Transverse colon (tissue), 4 donors: ENCODE results near the gene PTPN4. TPM values are rescaled to one million over a fixed set of nuclear protein-coding genes. Genes with fewer than 3 reads are reported as not detected.

ENCODE experiments used
- DNase-seq: peaks from one replicate; pipeline ENCODE4 v3.0.0-alpha.2; 2019
- H3K27ac ChIP-seq, 4 donors: fragments of 200-600 bp; sonication (generic); 2 replicates each; pipeline ENCODE4 v1.5.1; 2016 to 2018; ENCODE audit warnings: inconsistent platforms in 4 of 4
- H3K27me3 ChIP-seq: fragments of 200-600 bp; sonication (generic); 2 replicates; pipeline ENCODE4 v1.5.1; 2017; ENCODE audit warnings: inconsistent platforms
- H3K36me3 ChIP-seq, 4 donors: fragments of 200-600 bp; sonication (generic); 2 replicates each; pipeline ENCODE4 v1.5.1; 2017 to 2019; ENCODE audit warnings: inconsistent platforms in 4 of 4
- H3K4me1 ChIP-seq, 4 donors: fragments of 200-600 bp; sonication (generic); 2 replicates each; pipeline ENCODE4 v1.5.1; 2017 to 2020; ENCODE audit warnings: inconsistent platforms in 4 of 4
- H3K4me3 ChIP-seq, 4 donors: fragments of 200-600 bp; sonication (generic); 1 replicate in 1 of 4; 2 replicates in 3 of 4; pipeline versions ENCODE4 v1.5.1 to v1.6.1; 2017 to 2019; ENCODE audit warnings: inconsistent platforms in 4 of 4
- H3K9me3 ChIP-seq, 2 donors: fragments of 200-600 bp; sonication (generic); 2 replicates each; pipeline ENCODE4 v1.5.1; 2017 to 2019; ENCODE audit warnings: inconsistent platforms in 2 of 2
- CTCF ChIP-seq, 5 experiments: fragments of 200-600 bp in 3 of 5; fragments of 450-650 bp in 2 of 5; sonication (generic) in 3 of 5; IDR thresholded peaks; 1 replicate in 2 of 5; 2 replicates in 3 of 5; pipeline ENCODE4 v1.5.1; 2016 to 2017; ENCODE audit warnings: antibody characterized with exemption in 5 of 5, inconsistent platforms in 3 of 5, mild to moderate bottlenecking in 2 of 5, moderate library complexity in 1 of 5
- EP300 ChIP-seq: sonication (generic); formaldehyde crosslinking; IDR thresholded peaks from one replicate; pipeline ENCODE4 v1.6.1; 2017; ENCODE audit warnings: antibody characterized with exemption, low read depth
- POLR2A ChIP-seq: fragments of 450-650 bp; IDR thresholded peaks from one replicate; pipeline ENCODE4 v1.6.1; 2016; ENCODE audit warnings: antibody characterized with exemption, mild to moderate bottlenecking, moderate library complexity
- POLR2AphosphoS5 ChIP-seq, 3 donors: sonication (generic); formaldehyde crosslinking; IDR thresholded peaks; one replicate each; pipeline ENCODE4 v1.6.1; 2016; ENCODE audit warnings: antibody characterized with exemption in 3 of 3
- WGBS, 2 donors: methylation state at CpG; one replicate each; pipeline ENCODE4 v1.1.5; 2018; ENCODE audit warnings: low coverage in 1 of 2; 5-methylcytosine and 5-hydroxymethylcytosine counted together
- in situ Hi-C, 4 donors: fragments of 200-750 bp; cut with MboI; loops; one replicate each; pipeline versions ENCODE4 v1.15.0 to v1.15.1; 2017; ENCODE audit warnings: low sequenced_read_pairs in 3 of 4, low pct_ligation_motif_present in 1 of 4, low pct_unique_long_range_greater_than_20kb in 1 of 4
- intact Hi-C: fragments of 100-400 bp; cut with DNase I; formaldehyde crosslinking; loops from one replicate; pipeline ENCODE4 v1.15.1; 2023; ENCODE audit warnings: low total_unique reads
- total RNA-seq, 4 donors: library from RNA; depleted of rRNA; stranded (reverse); fragments of >200 nt; gene quantifications; one replicate each; pipeline ENCODE4 v1.1.0, GENCODE V29; 2016

Gene PTPN4
- total RNA-seq, 4 donors from 2014 or later: 18.7 to 46.6 (median 25.8) TPM

DNA sequence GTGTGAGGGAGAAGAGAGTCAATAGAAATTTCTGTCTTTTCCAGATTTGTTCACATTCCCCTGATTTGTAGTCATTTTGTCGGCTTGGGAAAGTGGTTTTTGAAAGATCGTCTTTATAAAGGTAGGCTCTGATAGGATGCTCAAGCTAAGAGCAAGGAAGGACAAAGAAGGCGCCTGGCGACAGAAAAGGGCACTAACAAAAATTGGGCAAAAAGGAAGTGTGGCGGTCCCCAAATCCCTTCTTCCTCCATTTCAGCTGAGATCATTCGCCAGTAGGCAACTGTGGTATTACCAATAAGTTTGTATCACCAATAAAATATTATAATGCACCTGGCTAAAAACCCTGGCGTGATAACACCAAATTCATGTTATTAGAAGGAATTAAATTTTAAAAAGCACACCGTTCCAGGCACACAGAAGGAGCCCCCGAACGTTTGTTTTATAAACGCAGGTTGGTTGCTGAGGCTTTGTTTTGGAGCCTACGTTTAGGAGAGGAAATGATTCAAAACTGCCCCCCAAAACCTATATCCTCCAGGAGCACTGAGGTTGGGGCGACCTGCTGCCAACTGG, 756 bp upstream of the PTPN4 start:
- H3K36me3 ChIP-seq: no peaks in the 10 kb centered on the region
- 42 to 51% methylated on average over 12 to 13 of the region's 13 CpGs for WGBS, 2 donors

GRCh38 chr2:119760237-119760955, 674 bp downstream of the PTPN4 start:
- H3K4me1 ChIP-seq: peaks cover 12 to 47% (median 28%) of the 10 kb centered on the region in 4 donors
- H3K27ac ChIP-seq: peak overlapping the region; percentile 91 to 98 (median 97)
- 1 to 4% methylated on average over 5 to 37 of the region's 37 CpGs for WGBS, 2 donors
- no peaks in the 10 kb centered on the region for H3K36me3 ChIP-seq
- H3K27me3 ChIP-seq: no peaks in the 10 kb centered on the region
- H3K4me3 ChIP-seq: peak overlapping the region; percentile 79 to 94 (median 89)
- intact Hi-C loops: no loop called here
- TF ChIP-seq POLR2AphosphoS5 (IDR thresholded peaks at IDR 0.05) (no peak), POLR2A (no peak), CTCF (IDR thresholded peaks at IDR 0.05) (no peak), EP300 (no peak)
- no peaks in the 10 kb centered on the region for H3K9me3 ChIP-seq
- in situ Hi-C loops: no loop called here
- peak; percentile 52 for DNase-seq

More for the DNA sequence above, 756 bp upstream of the PTPN4 start:
- TF ChIP-seq POLR2AphosphoS5 (IDR thresholded peaks at IDR 0.05) (no peak), POLR2A (no peak), CTCF (IDR thresholded peaks at IDR 0.05) (no peak), EP300 (no peak)
- intact Hi-C loops (loop anchor here (5.0 kb wide), 1 partner anchor 63 kb away; no protein-coding TSS in a partner anchor), in situ Hi-C loops (loop anchor here in 3 of 4 donors (10.0 kb wide), 2 partner anchors 66 to 416 kb away; no protein-coding TSS in a partner anchor)
- Histone ChIP-seq H3K4me1 (peaks cover 12 to 36% (median 23%) of the 10 kb centered on the region in 4 donors), H3K9me3 (no peaks in the 10 kb centered on the region), H3K27me3 (no peaks in the 10 kb centered on the region), H3K4me3 (peak overlapping the region; percentile 46 to 94 (median 84)), H3K27ac (peak overlapping the region; percentile 91 to 98 (median 97))
- no peak for DNase-seq

DNA sequence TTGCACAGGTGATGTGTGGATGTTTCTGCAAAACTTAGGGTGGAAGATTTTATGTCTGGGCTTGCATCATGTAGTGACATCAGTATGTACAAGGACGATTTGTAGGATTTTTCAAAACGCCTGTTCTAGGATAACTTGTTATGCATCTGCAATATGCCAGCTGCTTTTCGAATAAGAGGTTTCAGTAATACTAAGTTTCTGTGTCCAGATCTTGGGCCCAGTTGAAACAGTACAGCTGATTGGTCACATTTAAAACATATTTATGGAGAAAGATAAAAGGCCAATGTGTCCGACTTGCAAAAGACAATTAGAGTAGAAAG, 1.2 kb downstream of the PTPN4 start:
- Histone ChIP-seq H3K9me3 (no peaks in the 10 kb centered on the region), H3K27me3 (no peaks in the 10 kb centered on the region), H3K36me3 (no peaks in the 10 kb centered on the region), H3K4me3 (peak overlapping the region; percentile 3 to 94 (median 84)), H3K4me1 (peaks cover 12 to 51% (median 28%) of the 10 kb centered on the region in 4 donors), H3K27ac (peak overlapping the region; percentile 91 to 98 (median 97))
- in situ Hi-C loops (no loop called here), intact Hi-C loops (no loop called here)
- no peak for DNase-seq
- WGBS, 2 donors: 5 to 6% methylated on average over 4 of the region's 4 CpGs
- TF ChIP-seq CTCF (IDR thresholded peaks at IDR 0.05): no peak
- TF ChIP-seq POLR2A: no peak
- TF ChIP-seq POLR2AphosphoS5 (IDR thresholded peaks at IDR 0.05): no peak
- TF ChIP-seq EP300: no peak

DNA sequence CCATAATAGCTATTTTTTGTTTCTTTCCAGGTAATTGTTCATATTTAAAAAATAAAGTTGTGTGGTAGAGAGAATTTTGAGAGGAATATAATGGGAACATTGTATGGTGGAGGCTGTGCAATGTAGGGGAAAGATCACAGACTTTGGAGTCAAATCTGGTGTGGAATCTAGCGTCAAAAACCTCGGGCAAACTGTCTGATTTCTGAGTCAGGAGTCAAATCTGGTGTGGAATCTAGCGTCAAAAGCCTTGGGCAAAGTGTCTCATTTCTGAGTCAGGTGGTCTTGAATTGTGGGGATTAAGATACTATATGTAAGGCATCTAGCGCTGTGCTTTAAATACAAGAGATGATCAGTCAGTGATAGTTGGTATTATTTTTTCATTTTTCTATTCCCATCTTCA, 5.1 kb downstream of the PTPN4 start:
- intact Hi-C loops: no loop called here

More for the DNA sequence above, 5.1 kb downstream of the PTPN4 start:
- Histone ChIP-seq H3K4me1 (peaks cover 11 to 58% (median 28%) of the 10 kb centered on the region in 4 donors), H3K27ac (no peak overlapping the region), H3K27me3 (no peaks in the 10 kb centered on the region), H3K9me3 (no peaks in the 10 kb centered on the region), H3K36me3 (no peaks in the 10 kb centered on the region), H3K4me3 (no peak overlapping the region)
- no peak for DNase-seq
- in situ Hi-C loops: no loop called here
- 76 to 80% methylated on average over 3 to 4 of the region's 4 CpGs for WGBS, 2 donors
- TF ChIP-seq POLR2AphosphoS5 (IDR thresholded peaks at IDR 0.05) (no peak), EP300 (no peak), POLR2A (no peak), CTCF (IDR thresholded peaks at IDR 0.05) (no peak)
